ENCODE measurements around the gene PUS10.

Gene PUS10

DNA sequence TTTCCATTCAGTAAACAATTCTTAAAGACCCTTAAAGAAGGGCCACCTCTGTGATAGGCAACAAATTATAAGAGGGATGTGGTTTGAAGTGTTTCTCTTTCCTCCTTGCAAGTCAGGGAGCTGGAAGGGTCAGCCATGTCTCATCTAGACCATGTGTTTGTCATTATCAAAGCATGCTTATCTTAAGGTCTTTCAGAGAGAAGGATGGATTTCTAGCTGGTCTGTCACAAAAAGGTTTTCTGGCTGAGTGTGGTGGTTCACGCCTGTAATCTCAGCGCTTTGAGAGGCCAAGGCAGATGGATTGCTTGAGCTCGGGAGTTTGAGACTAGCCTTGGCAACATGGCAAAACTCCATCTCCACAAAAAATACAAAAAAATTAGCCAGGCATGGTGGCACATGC is 59.7 kb downstream of the PUS10 start:
- CTCF ChIA-PET: interaction anchor here (0.7 kb wide), 1 partner anchor 45 kb away, joined by 3 read pairs; no protein-coding TSS in a partner anchor
- POLR2A ChIA-PET (ENCODE audit: low non-redundant PET): no interaction called here
- peak overlapping the region; percentile 98 for H3K27ac ChIP-seq
- TF ChIP-seq, protein P1, sequence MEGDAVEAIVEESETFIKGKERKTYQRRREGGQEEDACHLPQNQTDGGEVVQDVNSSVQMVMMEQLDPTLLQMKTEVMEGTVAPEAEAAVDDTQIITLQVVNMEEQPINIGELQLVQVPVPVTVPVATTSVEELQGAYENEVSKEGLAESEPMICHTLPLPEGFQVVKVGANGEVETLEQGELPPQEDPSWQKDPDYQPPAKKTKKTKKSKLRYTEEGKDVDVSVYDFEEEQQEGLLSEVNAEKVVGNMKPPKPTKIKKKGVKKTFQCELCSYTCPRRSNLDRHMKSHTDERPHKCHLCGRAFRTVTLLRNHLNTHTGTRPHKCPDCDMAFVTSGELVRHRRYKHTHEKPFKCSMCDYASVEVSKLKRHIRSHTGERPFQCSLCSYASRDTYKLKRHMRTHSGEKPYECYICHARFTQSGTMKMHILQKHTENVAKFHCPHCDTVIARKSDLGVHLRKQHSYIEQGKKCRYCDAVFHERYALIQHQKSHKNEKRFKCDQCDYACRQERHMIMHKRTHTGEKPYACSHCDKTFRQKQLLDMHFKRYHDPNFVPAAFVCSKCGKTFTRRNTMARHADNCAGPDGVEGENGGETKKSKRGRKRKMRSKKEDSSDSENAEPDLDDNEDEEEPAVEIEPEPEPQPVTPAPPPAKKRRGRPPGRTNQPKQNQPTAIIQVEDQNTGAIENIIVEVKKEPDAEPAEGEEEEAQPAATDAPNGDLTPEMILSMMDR (conservative IDR thresholded peaks at IDR 0.05; ENCODE audit: low read depth): no peak
- no peak for DNase-seq (ENCODE audit: low spot score)

DNA sequence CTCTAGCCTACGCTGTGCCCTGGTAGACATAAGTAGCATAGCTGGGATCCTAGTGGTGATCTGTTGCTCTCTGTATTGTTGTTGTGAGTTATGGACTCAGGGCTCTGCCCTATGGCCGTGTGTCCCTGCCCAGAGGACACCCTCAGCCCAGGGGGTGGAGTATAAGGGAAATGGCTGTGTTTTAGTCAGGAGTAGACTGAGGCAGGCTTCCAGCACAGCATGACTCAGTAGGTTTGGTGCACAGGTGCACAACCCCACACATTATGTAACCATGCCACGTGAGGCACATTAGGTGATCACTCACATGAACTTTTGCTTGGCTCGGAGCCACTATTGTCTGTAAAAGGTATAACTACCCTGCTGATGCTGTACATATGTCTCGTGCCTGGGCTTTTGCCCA is 60.4 kb downstream of the PUS10 start:
- TF ChIP-seq, protein P1 (conservative IDR thresholded peaks at IDR 0.05; ENCODE audit: low read depth): no peak
- CTCF ChIA-PET: interaction anchor here (0.7 kb wide), 1 partner anchor 46 kb away, joined by 3 read pairs; no protein-coding TSS in a partner anchor
- DNase-seq (ENCODE audit: low spot score): no peak
- peak overlapping the region; percentile 98 for H3K27ac ChIP-seq
- POLR2A ChIA-PET (ENCODE audit: low non-redundant PET): no interaction called here

DNA sequence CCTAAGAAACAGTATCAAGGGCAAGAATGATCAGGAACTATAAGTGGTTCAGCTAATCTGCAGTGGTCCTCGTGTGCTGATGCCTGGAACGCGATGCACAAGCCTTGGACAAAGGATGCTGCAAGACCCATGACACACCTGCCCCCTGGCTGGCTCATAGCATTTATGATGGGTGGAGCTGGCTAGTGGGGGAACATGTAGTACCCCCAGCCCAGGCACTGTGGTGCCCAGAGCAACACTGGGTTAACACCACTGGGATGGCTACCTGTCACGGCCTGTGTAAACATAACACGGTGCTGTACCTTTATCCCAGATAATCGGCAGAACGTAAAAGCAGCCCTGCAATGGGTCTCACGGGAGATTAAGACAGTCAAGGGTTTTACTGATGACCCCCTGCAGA is 60.8 kb downstream of the PUS10 start:
- TF ChIP-seq, protein P1 (conservative IDR thresholded peaks at IDR 0.05; ENCODE audit: low read depth): no peak
- DNase-seq (ENCODE audit: low spot score): no peak
- peak overlapping the region; percentile 98 for H3K27ac ChIP-seq
- ChIA-PET CTCF (no interaction called here), POLR2A (ENCODE audit: low non-redundant PET) (no interaction called here)

DNA sequence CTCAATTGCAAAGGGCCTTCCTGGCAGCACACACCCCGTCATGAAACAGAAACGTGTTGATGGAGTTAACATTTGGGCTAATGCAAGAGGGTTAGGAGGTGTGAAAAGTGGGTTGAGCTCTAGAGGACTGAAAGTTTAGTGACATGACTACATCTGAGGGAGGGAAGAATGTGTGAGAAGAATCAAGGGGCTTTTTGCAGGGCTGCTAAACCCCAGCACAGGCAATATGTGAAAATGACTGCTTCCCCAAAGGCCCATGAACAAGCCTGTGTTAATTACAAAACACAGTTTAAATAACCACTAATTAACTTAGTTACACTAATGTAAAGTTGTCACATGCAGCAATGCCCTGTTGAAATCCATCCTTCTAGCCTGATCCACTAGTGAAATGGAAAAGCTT is 63.9 kb downstream of the PUS10 start:
- ChIA-PET CTCF (no interaction called here), POLR2A (ENCODE audit: low non-redundant PET) (no interaction called here)
- TF ChIP-seq, protein P1 (conservative IDR thresholded peaks at IDR 0.05; ENCODE audit: low read depth): no peak

DNA sequence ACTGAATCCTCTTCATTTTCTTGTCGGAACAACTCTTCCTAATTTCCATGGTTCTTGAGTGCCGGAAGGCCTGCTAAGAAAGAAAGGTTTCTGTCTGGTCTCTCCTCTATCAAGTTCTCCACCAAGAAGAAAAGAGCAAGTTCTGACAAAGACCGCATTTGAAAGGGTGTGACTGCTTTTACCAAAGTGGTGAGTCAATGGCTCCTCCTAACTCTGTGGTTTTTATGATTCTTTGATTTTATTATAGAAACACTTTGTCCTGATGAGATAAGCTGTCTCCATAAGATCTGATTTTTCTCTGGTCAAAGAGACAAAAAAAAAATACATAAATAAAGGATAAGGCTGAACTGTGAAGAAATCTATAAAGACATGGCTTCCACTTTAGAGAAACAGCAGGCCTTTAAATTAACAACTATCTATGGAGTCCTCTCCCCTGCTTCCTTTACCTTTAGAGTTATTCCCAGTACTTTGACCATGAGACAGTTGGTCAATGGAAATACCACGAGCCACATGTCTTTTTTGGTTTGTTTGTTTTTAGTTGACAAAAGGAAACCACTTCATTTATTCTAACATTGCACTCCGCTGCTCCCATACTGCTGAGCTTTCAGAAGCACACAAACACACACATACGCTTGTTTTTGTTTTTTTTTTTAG is 69.0 kb downstream of the PUS10 start:
- ChIA-PET POLR2A (ENCODE audit: low non-redundant PET) (interaction anchor here (0.6 kb wide), 1 partner anchor 100 kb away, joined by 18 read pairs; no protein-coding TSS in a partner anchor), CTCF (interaction anchor here (1.0 kb wide), 1 partner anchor 50 kb away, joined by 8 read pairs; no protein-coding TSS in a partner anchor)
- TF ChIP-seq, protein P1 (conservative IDR thresholded peaks at IDR 0.05; ENCODE audit: low read depth): no peak
- peak; percentile 78 for DNase-seq (ENCODE audit: low spot score)
- H3K27ac ChIP-seq: peak overlapping the region; percentile 96

More for the DNA sequence above, 63.9 kb downstream of the PUS10 start:
- no peak overlapping the region for H3K27ac ChIP-seq
- no peak for DNase-seq (ENCODE audit: low spot score)

DNA sequence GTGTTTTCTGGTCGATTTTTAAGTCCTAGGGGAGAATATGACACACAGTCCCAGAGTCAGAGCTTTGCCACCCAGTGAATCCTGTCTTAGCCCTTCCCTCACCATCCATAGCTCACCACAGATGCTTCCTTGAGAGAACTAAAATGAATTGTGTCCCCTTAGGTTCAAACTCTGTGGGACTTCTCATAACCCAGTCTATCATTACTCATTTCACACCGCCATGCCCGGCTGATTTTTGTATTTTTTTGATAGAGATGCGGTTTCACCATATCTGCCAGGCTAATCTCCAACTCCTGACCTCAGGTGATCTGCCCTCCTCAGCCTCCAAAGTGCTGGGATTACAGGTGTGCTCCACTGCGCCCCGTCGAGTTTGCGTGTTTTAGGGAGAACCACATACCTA is 69.9 kb downstream of the PUS10 start:
- TF ChIP-seq, protein P1 (conservative IDR thresholded peaks at IDR 0.05; ENCODE audit: low read depth): no peak
- POLR2A ChIA-PET (ENCODE audit: low non-redundant PET): interaction anchor here (0.8 kb wide), 1 partner anchor 61 kb away, joined by 3 read pairs; no protein-coding TSS in a partner anchor

More for the DNA sequence above, 69.9 kb downstream of the PUS10 start:
- CTCF ChIA-PET: interaction anchor here (0.6 kb wide), 1 partner anchor 73 kb away, joined by 3 read pairs; no protein-coding TSS in a partner anchor
- DNase-seq (ENCODE audit: low spot score): no peak
- peak overlapping the region; percentile 96 for H3K27ac ChIP-seq
